ENCODE measurements around the gene KCNAB2.

The KCNAB2 gene

GRCh38 chr1:6117064-6117463 lies 71.4 kb downstream of the KCNAB2 start:
- peaks cover 6% of the 10 kb centered on the region for H3K27me3 Mint-ChIP-seq
- H3K9me3 Mint-ChIP-seq, result peaks cover 13% of the 10 kb centered on the region
- H3K4me3 Mint-ChIP-seq, result no peak overlapping the region
- H3K36me3 Mint-ChIP-seq (ENCODE audit: low read depth), result no peaks in the 10 kb centered on the region
- H3K27ac Mint-ChIP-seq, result no peak overlapping the region
- H3K4me1 Mint-ChIP-seq (ENCODE audit: low read depth), result no peaks in the 10 kb centered on the region

- no peaks in the 10 kb centered on the region for H3K4me1 Mint-ChIP-seq (ENCODE audit: low read depth)
- H3K4me3 Mint-ChIP-seq, result no peak overlapping the region
- H3K9me3 Mint-ChIP-seq, result peaks cover 13% of the 10 kb centered on the region
- no peak overlapping the region for H3K27ac Mint-ChIP-seq
- peaks cover 5% of the 10 kb centered on the region for H3K27me3 Mint-ChIP-seq
- H3K36me3 Mint-ChIP-seq (ENCODE audit: low read depth), result no peaks in the 10 kb centered on the region
These were observed 71.9 kb downstream of the KCNAB2 start for GRCh38 chr1:6117624-6118023.

- Mint-ChIP-seq H3K36me3 (ENCODE audit: low read depth) (no peaks in the 10 kb centered on the region), H3K27me3 (peaks cover 5% of the 10 kb centered on the region), H3K4me1 (ENCODE audit: low read depth) (no peaks in the 10 kb centered on the region), H3K9me3 (peaks cover 13% of the 10 kb centered on the region), H3K4me3 (no peak overlapping the region), H3K27ac (no peak overlapping the region)
These were observed 72.7 kb downstream of the KCNAB2 start for GRCh38 chr1:6118415-6118814.

- peaks cover 13% of the 10 kb centered on the region for H3K9me3 Mint-ChIP-seq
- no peaks in the 10 kb centered on the region for H3K4me1 Mint-ChIP-seq (ENCODE audit: low read depth)
- H3K36me3 Mint-ChIP-seq (ENCODE audit: low read depth), result no peaks in the 10 kb centered on the region
- no peak overlapping the region for H3K4me3 Mint-ChIP-seq
- H3K27me3 Mint-ChIP-seq, result peaks cover 5% of the 10 kb centered on the region
- H3K27ac Mint-ChIP-seq, result no peak overlapping the region
These were observed 75.3 kb downstream of the KCNAB2 start for GRCh38 chr1:6121021-6121421.

GRCh38 chr1:6121651-6122370 lies 76.1 kb downstream of the KCNAB2 start:
- Mint-ChIP-seq H3K4me3 (no peak overlapping the region), H3K9me3 (peaks cover 10% of the 10 kb centered on the region), H3K27me3 (peaks cover 7% of the 10 kb centered on the region), H3K36me3 (ENCODE audit: low read depth) (no peaks in the 10 kb centered on the region), H3K4me1 (ENCODE audit: low read depth) (peaks cover under 1% of the 10 kb centered on the region), H3K27ac (no peak overlapping the region)

GRCh38 chr1:6123083-6123482 lies 77.4 kb downstream of the KCNAB2 start:
- Mint-ChIP-seq H3K4me3 (no peak overlapping the region), H3K27me3 (peaks cover 4% of the 10 kb centered on the region), H3K4me1 (ENCODE audit: low read depth) (peaks cover 4% of the 10 kb centered on the region), H3K27ac (no peak overlapping the region), H3K36me3 (ENCODE audit: low read depth) (no peaks in the 10 kb centered on the region), H3K9me3 (no peaks in the 10 kb centered on the region)

- Mint-ChIP-seq H3K36me3 (ENCODE audit: low read depth) (no peaks in the 10 kb centered on the region), H3K27me3 (peaks cover 4% of the 10 kb centered on the region), H3K27ac (no peak overlapping the region), H3K4me3 (no peak overlapping the region), H3K4me1 (ENCODE audit: low read depth) (peaks cover 4% of the 10 kb centered on the region), H3K9me3 (no peaks in the 10 kb centered on the region)
These were observed 78.1 kb downstream of the KCNAB2 start for GRCh38 chr1:6123816-6124215.

- H3K9me3 Mint-ChIP-seq, result no peaks in the 10 kb centered on the region
- H3K36me3 Mint-ChIP-seq (ENCODE audit: low read depth), result no peaks in the 10 kb centered on the region
- H3K4me1 Mint-ChIP-seq (ENCODE audit: low read depth), result peaks cover 4% of the 10 kb centered on the region
- no peak overlapping the region for H3K27ac Mint-ChIP-seq
- peaks cover 4% of the 10 kb centered on the region for H3K27me3 Mint-ChIP-seq
- no peak overlapping the region for H3K4me3 Mint-ChIP-seq
These were observed 78.7 kb downstream of the KCNAB2 start for GRCh38 chr1:6124341-6124740.

GRCh38 chr1:6124746-6125365 lies 79.2 kb downstream of the KCNAB2 start:
- Mint-ChIP-seq H3K27ac (no peak overlapping the region), H3K9me3 (no peaks in the 10 kb centered on the region), H3K36me3 (ENCODE audit: low read depth) (no peaks in the 10 kb centered on the region), H3K4me3 (no peak overlapping the region), H3K4me1 (ENCODE audit: low read depth) (peaks cover 4% of the 10 kb centered on the region), H3K27me3 (peaks cover 4% of the 10 kb centered on the region)

GRCh38 chr1:6125366-6125765 lies 79.7 kb downstream of the KCNAB2 start:
- no peak overlapping the region for H3K4me3 Mint-ChIP-seq
- H3K9me3 Mint-ChIP-seq, result no peaks in the 10 kb centered on the region
- no peak overlapping the region for H3K27ac Mint-ChIP-seq
- no peaks in the 10 kb centered on the region for H3K36me3 Mint-ChIP-seq (ENCODE audit: low read depth)
- peaks cover 4% of the 10 kb centered on the region for H3K27me3 Mint-ChIP-seq
- H3K4me1 Mint-ChIP-seq (ENCODE audit: low read depth), result peaks cover 4% of the 10 kb centered on the region

- Mint-ChIP-seq H3K36me3 (ENCODE audit: low read depth) (no peaks in the 10 kb centered on the region), H3K27ac (no peak overlapping the region), H3K4me1 (ENCODE audit: low read depth) (peaks cover 4% of the 10 kb centered on the region), H3K9me3 (no peaks in the 10 kb centered on the region), H3K4me3 (no peak overlapping the region), H3K27me3 (peaks cover 4% of the 10 kb centered on the region)
These were observed 80.3 kb downstream of the KCNAB2 start for GRCh38 chr1:6126028-6126427.

GRCh38 chr1:6126521-6127067 lies 80.9 kb downstream of the KCNAB2 start:
- no peak overlapping the region for H3K4me3 Mint-ChIP-seq
- peaks cover 4% of the 10 kb centered on the region for H3K27me3 Mint-ChIP-seq
- H3K4me1 Mint-ChIP-seq (ENCODE audit: low read depth), result peaks cover 4% of the 10 kb centered on the region
- H3K27ac Mint-ChIP-seq, result no peak overlapping the region
- no peaks in the 10 kb centered on the region for H3K36me3 Mint-ChIP-seq (ENCODE audit: low read depth)
- H3K9me3 Mint-ChIP-seq, result no peaks in the 10 kb centered on the region

- H3K36me3 Mint-ChIP-seq (ENCODE audit: low read depth), result no peaks in the 10 kb centered on the region
- H3K9me3 Mint-ChIP-seq, result peaks cover 8% of the 10 kb centered on the region
- H3K4me3 Mint-ChIP-seq, result no peak overlapping the region
- no peak overlapping the region for H3K27ac Mint-ChIP-seq
- peaks cover 4% of the 10 kb centered on the region for H3K4me1 Mint-ChIP-seq (ENCODE audit: low read depth)
- H3K27me3 Mint-ChIP-seq, result peaks cover 4% of the 10 kb centered on the region
These were observed 82.0 kb downstream of the KCNAB2 start for GRCh38 chr1:6127587-6128163.

- H3K4me1 Mint-ChIP-seq (ENCODE audit: low read depth), result peaks cover 4% of the 10 kb centered on the region
- H3K27ac Mint-ChIP-seq, result no peak overlapping the region
- H3K36me3 Mint-ChIP-seq (ENCODE audit: low read depth), result no peaks in the 10 kb centered on the region
- H3K27me3 Mint-ChIP-seq, result peaks cover 4% of the 10 kb centered on the region
- peaks cover 10% of the 10 kb centered on the region for H3K9me3 Mint-ChIP-seq
- no peak overlapping the region for H3K4me3 Mint-ChIP-seq
These were observed 82.8 kb downstream of the KCNAB2 start for GRCh38 chr1:6128276-6129081.

GRCh38 chr1:6129313-6129712 lies 83.6 kb downstream of the KCNAB2 start:
- Mint-ChIP-seq H3K9me3 (peaks cover 10% of the 10 kb centered on the region), H3K36me3 (ENCODE audit: low read depth) (no peaks in the 10 kb centered on the region), H3K4me3 (no peak overlapping the region), H3K4me1 (ENCODE audit: low read depth) (peaks cover 4% of the 10 kb centered on the region), H3K27me3 (peaks cover 4% of the 10 kb centered on the region), H3K27ac (no peak overlapping the region)

Measured in stimulated activated naive CD8-positive, alpha-beta T cell treated with anti-CD3 and anti-CD28 coated beads, Interleukin-15, Interleukin-2, amounts not matched to agents 100 ng/mL and 50 ng/mL, for 24 hours (primary cell).